ENCODE data around the gene SPEM1.

GRCh38 chr17:7462474-7463371, 42.6 kb downstream of the SPEM1 start:
- no peak for TF ChIP-seq CTCF (IDR thresholded peaks at IDR 0.05)
- TF ChIP-seq POLR2A (IDR thresholded peaks at IDR 0.05) = no peak

All from heart left ventricle (tissue), 13 donors.